Measurements from ENCODE around the gene MYO16. TPM values are rescaled to one million over a fixed set of nuclear protein-coding genes. Genes with fewer than 3 reads are reported as not detected.

The MYO16 gene
- total and polyA plus RNA-seq, 12 donors, result 0.56 to 2.4 (median 1.4) TPM

DNA sequence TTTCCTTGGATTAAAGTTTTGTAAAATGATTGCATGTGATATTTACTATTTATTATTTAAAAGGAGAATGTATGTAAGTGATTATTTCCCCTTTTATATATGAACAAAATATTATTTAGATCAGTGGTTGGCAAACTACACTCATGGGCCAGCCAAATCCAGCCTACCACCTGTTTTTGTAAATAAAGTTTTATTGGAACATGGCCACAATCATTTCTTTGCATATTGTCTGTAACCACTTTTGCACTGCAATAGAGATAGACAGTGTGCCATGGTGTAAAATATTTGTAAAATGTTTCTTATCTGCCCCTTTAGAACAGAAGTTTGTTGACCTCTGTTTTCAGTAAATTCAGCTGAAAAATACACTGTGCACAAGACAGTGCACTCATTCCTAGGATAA lies 426.4 kb downstream of the MYO16 start:
- intact Hi-C loops (cut with DNase I), result no loop called here
- no peaks in the 10 kb centered on the region for H3K36me3 ChIP-seq (replicated peaks in 1 of 2)
- H3K4me3 ChIP-seq, result no peak overlapping the region
- no peaks in the 10 kb centered on the region for H3K9me3 ChIP-seq (replicated peaks in 1 of 3)
- no peak for DNase-seq
- no peak overlapping the region for H3K27ac ChIP-seq
- H3K27me3 ChIP-seq, result no peaks in the 10 kb centered on the region
- H3K4me1 ChIP-seq (replicated peaks in 1 of 2), result no peaks in the 10 kb centered on the region
- no peak for TF ChIP-seq POLR2A (IDR thresholded peaks at IDR 0.05)
- TF ChIP-seq, protein P1, sequence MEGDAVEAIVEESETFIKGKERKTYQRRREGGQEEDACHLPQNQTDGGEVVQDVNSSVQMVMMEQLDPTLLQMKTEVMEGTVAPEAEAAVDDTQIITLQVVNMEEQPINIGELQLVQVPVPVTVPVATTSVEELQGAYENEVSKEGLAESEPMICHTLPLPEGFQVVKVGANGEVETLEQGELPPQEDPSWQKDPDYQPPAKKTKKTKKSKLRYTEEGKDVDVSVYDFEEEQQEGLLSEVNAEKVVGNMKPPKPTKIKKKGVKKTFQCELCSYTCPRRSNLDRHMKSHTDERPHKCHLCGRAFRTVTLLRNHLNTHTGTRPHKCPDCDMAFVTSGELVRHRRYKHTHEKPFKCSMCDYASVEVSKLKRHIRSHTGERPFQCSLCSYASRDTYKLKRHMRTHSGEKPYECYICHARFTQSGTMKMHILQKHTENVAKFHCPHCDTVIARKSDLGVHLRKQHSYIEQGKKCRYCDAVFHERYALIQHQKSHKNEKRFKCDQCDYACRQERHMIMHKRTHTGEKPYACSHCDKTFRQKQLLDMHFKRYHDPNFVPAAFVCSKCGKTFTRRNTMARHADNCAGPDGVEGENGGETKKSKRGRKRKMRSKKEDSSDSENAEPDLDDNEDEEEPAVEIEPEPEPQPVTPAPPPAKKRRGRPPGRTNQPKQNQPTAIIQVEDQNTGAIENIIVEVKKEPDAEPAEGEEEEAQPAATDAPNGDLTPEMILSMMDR (IDR thresholded peaks at IDR 0.05), result no peak

DNA sequence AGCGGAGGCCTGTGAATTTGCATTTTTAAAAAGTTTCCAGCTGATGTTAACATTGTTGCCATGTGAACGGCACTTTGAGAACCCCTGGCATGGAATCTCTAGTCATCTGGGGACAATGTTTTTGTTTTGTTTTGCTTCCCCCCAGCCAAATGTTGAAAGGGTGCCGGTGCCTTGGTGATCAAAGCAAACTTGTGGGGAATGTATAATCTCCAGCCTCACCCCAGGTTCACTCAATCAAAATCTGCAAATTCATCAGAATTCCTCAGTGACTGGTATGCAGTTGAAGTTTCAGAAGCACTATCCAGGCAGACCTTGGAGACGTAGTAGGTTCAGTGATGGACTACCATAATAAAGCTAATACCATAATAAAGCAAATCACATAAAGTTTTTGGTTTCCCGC lies 428.7 kb downstream of the MYO16 start:
- no peaks in the 10 kb centered on the region for H3K9me3 ChIP-seq (replicated peaks in 1 of 3)
- WGBS, 4 donors, result 69 to 83% (median 79%) methylated on average over 5 of the region's 5 CpGs
- H3K4me3 ChIP-seq, result no peak overlapping the region
- no peaks in the 10 kb centered on the region for H3K27me3 ChIP-seq
- TF ChIP-seq, protein P1 (IDR thresholded peaks at IDR 0.05), result no peak
- TF ChIP-seq POLR2A (IDR thresholded peaks at IDR 0.05), result no peak
- H3K27ac ChIP-seq, result no peak overlapping the region
- DNase-seq, result no peak
- no peaks in the 10 kb centered on the region for H3K36me3 ChIP-seq (replicated peaks in 1 of 2)
- H3K4me1 ChIP-seq (replicated peaks in 1 of 2), result no peaks in the 10 kb centered on the region
- intact Hi-C loops (cut with DNase I), result no loop called here

DNA sequence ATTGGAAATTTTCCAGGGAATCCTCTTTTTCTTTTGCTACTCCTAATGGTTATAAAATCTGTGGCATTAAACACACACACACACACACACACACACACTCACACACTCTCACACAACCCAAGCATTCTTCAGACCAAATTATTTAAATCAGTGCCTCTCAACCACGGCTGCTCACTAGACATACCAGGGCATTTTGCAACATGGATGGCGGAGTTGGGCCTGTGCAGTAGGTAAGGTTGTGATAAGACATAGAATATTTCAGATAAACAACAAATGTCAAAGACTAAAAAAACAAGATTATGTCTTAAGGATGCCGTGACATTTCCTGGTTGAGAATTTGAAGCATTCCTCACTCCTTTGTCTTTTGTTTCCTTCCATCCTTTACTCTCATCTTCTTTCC lies 443.1 kb downstream of the MYO16 start:
- no peak overlapping the region for H3K27ac ChIP-seq
- intact Hi-C loops (cut with DNase I), result no loop called here
- no peaks in the 10 kb centered on the region for H3K4me1 ChIP-seq (replicated peaks in 1 of 2)
- no peaks in the 10 kb centered on the region for H3K36me3 ChIP-seq (replicated peaks in 1 of 2)
- no peak overlapping the region for H3K4me3 ChIP-seq
- no peaks in the 10 kb centered on the region for H3K27me3 ChIP-seq
- DNase-seq, result no peak
- 79 to 85% (median 84%) methylated on average over 3 of the region's 3 CpGs for WGBS, 4 donors
- no peaks in the 10 kb centered on the region for H3K9me3 ChIP-seq (replicated peaks in 1 of 3)
- TF ChIP-seq POLR2A (IDR thresholded peaks at IDR 0.05), result no peak

DNA sequence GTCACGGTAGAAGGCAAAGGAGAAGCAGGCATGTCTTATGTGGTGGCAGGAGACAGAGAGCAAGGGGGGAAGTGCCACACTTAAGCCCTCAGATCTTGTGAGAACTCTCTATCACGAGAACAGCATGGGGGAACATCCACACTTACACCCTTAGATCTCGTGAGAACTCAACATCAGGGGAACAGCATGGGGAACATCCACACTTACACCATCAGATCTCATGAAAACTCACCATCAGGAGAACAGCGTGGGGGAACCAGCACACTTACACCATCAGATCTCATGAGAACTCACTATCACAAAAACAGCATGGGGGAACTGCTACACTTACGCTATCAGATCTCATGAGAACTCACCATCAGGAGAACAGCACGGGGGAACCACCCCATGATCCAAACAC lies 445.0 kb downstream of the MYO16 start:
- no peaks in the 10 kb centered on the region for H3K27me3 ChIP-seq
- intact Hi-C loops (cut with DNase I), result no loop called here
- 73 to 82% (median 78%) methylated on average over 6 of the region's 6 CpGs for WGBS, 4 donors

DNA sequence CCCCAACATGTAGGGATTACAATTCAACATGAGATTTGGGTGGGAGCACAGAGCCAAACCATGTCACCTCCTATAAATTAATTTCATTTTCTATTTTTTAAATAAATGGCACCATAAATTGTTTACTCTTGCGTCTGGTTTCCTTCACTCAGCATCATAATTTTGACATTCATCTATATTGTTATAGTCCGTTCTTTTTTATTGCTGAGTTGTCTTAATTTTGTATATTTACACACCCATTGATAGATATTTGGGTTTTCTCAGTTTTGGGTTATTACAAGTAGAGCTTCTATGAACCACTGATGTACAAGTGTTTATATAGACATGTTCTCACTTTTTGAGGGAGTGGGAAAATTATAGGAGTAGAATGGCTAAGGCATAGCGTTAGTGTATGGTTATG lies 445.4 kb downstream of the MYO16 start:
- no peak for DNase-seq
- intact Hi-C loops (cut with DNase I), result no loop called here
- TF ChIP-seq POLR2A (IDR thresholded peaks at IDR 0.05), result no peak
- TF ChIP-seq, protein P1 (IDR thresholded peaks at IDR 0.05), result no peak
- Histone ChIP-seq H3K4me3 (no peak overlapping the region), H3K36me3 (replicated peaks in 1 of 2) (no peaks in the 10 kb centered on the region), H3K4me1 (replicated peaks in 1 of 2) (no peaks in the 10 kb centered on the region), H3K27me3 (no peaks in the 10 kb centered on the region), H3K9me3 (replicated peaks in 1 of 3) (no peaks in the 10 kb centered on the region), H3K27ac (no peak overlapping the region)
- 90 to 95% (median 93%) methylated on average over 3 of the region's 3 CpGs for WGBS, 4 donors

More for the DNA sequence above, 445.0 kb downstream of the MYO16 start:
- H3K36me3 ChIP-seq (replicated peaks in 1 of 2), result no peaks in the 10 kb centered on the region
- no peak overlapping the region for H3K27ac ChIP-seq
- TF ChIP-seq POLR2A (IDR thresholded peaks at IDR 0.05), result no peak
- TF ChIP-seq, protein P1 (IDR thresholded peaks at IDR 0.05), result no peak
- DNase-seq, result no peak
- H3K4me1 ChIP-seq (replicated peaks in 1 of 2), result no peaks in the 10 kb centered on the region
- H3K4me3 ChIP-seq, result no peak overlapping the region
- H3K9me3 ChIP-seq (replicated peaks in 1 of 3), result no peaks in the 10 kb centered on the region
